K562 (cell line): Measurements from ENCODE around the gene CYB5D1. TPM values are rescaled to one million over a fixed set of nuclear protein-coding genes. Genes with fewer than 3 reads are reported as not detected.

Experiments
- ATAC-seq: fragments of 200-7000 bp; cut with Tn5 transposase; 3 replicates; pipeline ENCODE4 v1.9.1; 2020; ENCODE audit warnings: moderate library complexity
- BruUV-seq: library from RNA; stranded (reverse); fragments of 400-500 nt; replicated peaks from 2 replicates; lab custom pipeline; 2021; lab: Mats Ljungman, UMichigan
- CTCF ChIA-PET: fragments of 300-600 bp; formaldehyde crosslinking; extraction: SDS; loops from one replicate; lab custom pipeline; 2021; ENCODE audit warnings: low intra/inter-chr PET ratio; lab: Yijun Ruan, JAX
- POLR2A ChIA-PET: fragments of 300-600, 350-650 bp; sonication (Branson Sonifier 250); formaldehyde crosslinking; extraction: SDS; loops from one replicate; lab custom pipeline; 2021; ENCODE audit warnings: antibody characterized with exemption, inconsistent platforms; lab: Yijun Ruan, JAX
- DNase-seq, 4 experiments: peaks; one replicate each; pipeline versions ENCODE4 v3.0.0 to v3.0.0-alpha.2; 2011 to 2018; ENCODE audit warnings: low spot score in 3 of 4, mixed read lengths in 3 of 4; ENCODE audit errors: extremely low read depth in 1 of 4
- FAIRE-seq: peaks from 2 replicates; lab custom pipeline; 2011; peaks lifted over from hg19 to GRCh38; lab: Jason Lieb, UNC
- H2AFZ ChIP-seq: 2 replicates; pipeline ENCODE4 v1.6.0; 2011; ENCODE audit warnings: low read depth, low read length, control low read depth, inconsistent platforms
- H3K27ac ChIP-seq: fragments of 200-600 bp; 3 replicates; pipeline ENCODE4 v1.8.0; 2011; ENCODE audit warnings: low read depth, mild to moderate bottlenecking, control low read depth, inconsistent platforms, low read length, moderate library complexity, mixed read lengths; ENCODE audit errors: extremely low read depth
- H3K27me3 ChIP-seq, 2 experiments: fragments of 300-600 bp in 1 of 2; 2 replicates in 1 of 2; 3 replicates in 1 of 2; pipeline versions ENCODE4 v1.6.0 to v1.8.0; 2011; ENCODE audit warnings: inconsistent platforms in 2 of 2, low read length in 2 of 2, mild to moderate bottlenecking in 1 of 2, mixed read lengths in 1 of 2, moderate library complexity in 1 of 2; ENCODE audit not compliant: control insufficient read depth in 2 of 2, insufficient read depth in 2 of 2
- H3K36me3 ChIP-seq: fragments of 300-600 bp; 3 replicates; pipeline ENCODE4 v1.8.0; 2011; ENCODE audit warnings: mild to moderate bottlenecking, low read length, inconsistent platforms; ENCODE audit not compliant: control insufficient read depth, insufficient read depth
- H3K4me1 ChIP-seq, 2 experiments: fragments of 200-600 bp in 1 of 2; replicated peaks in 1 of 2; 2 replicates in 1 of 2; 3 replicates in 1 of 2; pipeline versions ENCODE4 v1.5.1 to v1.8.0; 2011; ENCODE audit warnings: inconsistent platforms in 2 of 2, low read length in 2 of 2, mild to moderate bottlenecking in 1 of 2, mixed read lengths in 1 of 2, moderate library complexity in 1 of 2; ENCODE audit not compliant: control insufficient read depth in 2 of 2, insufficient read depth in 2 of 2
- H3K4me2 ChIP-seq: 2 replicates; pipeline ENCODE4 v1.6.1; 2011; ENCODE audit warnings: low read length, control low read depth, inconsistent platforms, mixed read lengths; ENCODE audit not compliant: insufficient read depth
- H3K4me3 ChIP-seq: fragments of 200-600 bp; sonication (generic), shearing (Covaris generic); 2 replicates; pipeline ENCODE4 v1.5.1; 2016; ENCODE audit warnings: control low read depth, inconsistent platforms
- H3K79me2 ChIP-seq: fragments of 200-600 bp; 3 replicates; pipeline ENCODE4 v1.8.0; 2011; ENCODE audit warnings: low read length, inconsistent platforms; ENCODE audit not compliant: control insufficient read depth, insufficient read depth
- H3K9ac ChIP-seq, 2 experiments: 2 replicates each; pipeline versions ENCODE4 v1.6.0 to v1.6.1; 2011; ENCODE audit warnings: low read depth in 2 of 2, low read length in 2 of 2, control low read depth in 1 of 2, inconsistent platforms in 1 of 2, mild to moderate bottlenecking in 1 of 2, mixed read lengths in 1 of 2; ENCODE audit not compliant: insufficient read depth in 1 of 2
- H3K9me1 ChIP-seq: one replicate; pipeline ENCODE4 v1.6.0; 2011; ENCODE audit warnings: inconsistent platforms, mild to moderate bottlenecking, low read length, moderate library complexity; ENCODE audit not compliant: control insufficient read depth, insufficient read depth
- H3K9me3 ChIP-seq: replicated peaks from 2 replicates; pipeline ENCODE4 v1.5.1; 2011; ENCODE audit warnings: low read depth, low read length, inconsistent platforms; ENCODE audit not compliant: control insufficient read depth, insufficient read depth
- H4K20me1 ChIP-seq: replicated peaks from 2 replicates; pipeline ENCODE4 v1.6.1; 2011; ENCODE audit warnings: low read length, inconsistent platforms, mixed read lengths; ENCODE audit not compliant: control insufficient read depth, insufficient read depth
- ADNP ChIP-seq: fragments of 200-800 bp; sonication (Bioruptor generic); IDR thresholded peaks from 2 replicates; pipeline ENCODE4 v1.6.1; 2016; ENCODE audit warnings: missing genetic modification characterization, missing compliant biosample characterization
- CBFA2T2 ChIP-seq: fragments of 450-650 bp; conservative IDR thresholded peaks from 2 replicates; pipeline ENCODE4 v1.6.1; 2017; ENCODE audit warnings: mild to moderate bottlenecking
- CTBP1 ChIP-seq: fragments of 450-650 bp; IDR thresholded peaks from 2 replicates; pipeline ENCODE4 v1.6.1; 2016; ENCODE audit warnings: borderline replicate concordance
- HINFP ChIP-seq: fragments of 450-650 bp; conservative IDR thresholded peaks from 2 replicates; pipeline ENCODE4 v1.6.1; 2016; ENCODE audit warnings: missing genetic modification characterization, low read depth, mild to moderate bottlenecking, control low read depth, missing compliant biosample characterization
- NFIC ChIP-seq: fragments of 450-650 bp; IDR thresholded peaks from 2 replicates; pipeline ENCODE4 v1.6.1; 2017; ENCODE audit warnings: mild to moderate bottlenecking, inconsistent platforms
- TCF3 ChIP-seq: sonication (generic); formaldehyde crosslinking; IDR thresholded peaks from 2 replicates; pipeline ENCODE4 v1.4.0; 2020; ENCODE audit warnings: mild to moderate bottlenecking, missing genetic modification reagents
- U2AF1 ChIP-seq: fragments of 200-400 bp; formaldehyde crosslinking; optimal IDR thresholded peaks from 2 replicates; pipeline ENCODE3; 2017; ENCODE audit warnings: mild to moderate bottlenecking, low read depth, low read length, moderate library complexity
- WGBS: fragments of 100-300 bp; shearing (Covaris generic); methylation state at CpG from one replicate; pipeline ENCODE4 v1.1.6; 2016; ENCODE audit warnings: low coverage, mixed read lengths; ENCODE audit not compliant: insufficient coverage; ENCODE audit errors: missing lambda C conversion rate; 5-methylcytosine and 5-hydroxymethylcytosine counted together
- in situ Hi-C: fragments of 300-500 bp; cut with MboI; formaldehyde crosslinking; loops from 4 replicates; pipeline ENCODE4 v1.15.0; 2018; ENCODE audit warnings: inconsistent platforms, mixed read lengths
- intact Hi-C: fragments of 100-400 bp; cut with micrococcal nuclease; formaldehyde crosslinking; loops from 2 replicates; pipeline ENCODE4 v1.14.2; 2022
- polyA plus RNA-seq, 8 experiments: library from polyadenylated mRNA; depleted of rRNA in 4 of 8; stranded (reverse) in 5 of 8; unstranded in 3 of 8; fragments of >200 nt; fragmentation: Nextera tagmentation in 2 of 8; fragmentation: Illumina TruSeq in 1 of 8; extraction: Ambion mirVana in 2 of 8; extraction: Trizol in 1 of 8; gene quantifications; 2 replicates each; pipeline versions ENCODE4 v1.2.1 to v1.2.3, GENCODE V29; 2011 to 2014; ENCODE audit warnings: inconsistent platforms in 1 of 8, missing spikeins in 1 of 8
- total RNA-seq, 7 experiments: library from RNA; depleted of rRNA in 6 of 7; stranded (reverse); fragments of >200 nt in 6 of 7; fragmentation: Illumina TruSeq in 2 of 7; extraction: Trizol in 2 of 7; gene quantifications; 2 replicates each; pipeline versions ENCODE4 v1.2.1 to v1.2.3, GENCODE V29; 2011 to 2021; ENCODE audit warnings: low replicate concordance in 1 of 7

Gene CYB5D1
- total and polyA plus RNA-seq, 9 of the 15 experiments (the other 6 are each of a cell fraction or from before 2014, with no cell fraction given), result 2.4 to 7.9 (median 5.7) TPM

GRCh38 chr17:7824021-7824924 is 33.5 kb upstream of the CYB5D1 start:
- Histone ChIP-seq H3K9me1 (no peaks in the 10 kb centered on the region), H2AFZ (no peak overlapping the region), H3K27me3 (peaks cover 5 to 35% of the 10 kb centered on the region in 2 experiments), H3K27ac (no peak overlapping the region), H3K79me2 (no peaks in the 10 kb centered on the region), H3K4me2 (no peak overlapping the region), H3K4me1 (peaks cover 0 to 9% of the 10 kb centered on the region in 2 experiments; a peak in 2 of 5 replicates), H3K9ac (no peak overlapping the region), H3K4me3 (no peak overlapping the region), H3K9me3 (no peaks in the 10 kb centered on the region), H4K20me1 (no peaks in the 10 kb centered on the region), H3K36me3 (no peaks in the 10 kb centered on the region)
- ATAC-seq, result no peak
- WGBS, result 3% methylated on average over 9 of the region's 9 CpGs
- in situ Hi-C loops (no loop called here), intact Hi-C loops (loop anchor here (5.0 to 10.0 kb wide), 3 partner anchors 33 to 221 kb away; partner anchors contain the start of genes CYB5D1, NAA38 and TMEM88)
- TF ChIP-seq HINFP (no peak), ADNP (no peak), CBFA2T2 (0 out of 2 replicates have a peak, but pooled peaks have one; percentile 12), NFIC (peak; percentile 44; the same call in 1 of the 2 replicates), U2AF1 (no peak), TCF3 (CRISPR knock-in tag) (no peak), CTBP1 (peak; percentile 18; the same call in 1 of the 2 replicates)
- no TSS peak for BruUV-seq
- no peak for FAIRE-seq
- ChIA-PET CTCF (interaction anchor here (0.5 to 1.9 kb wide), 2 partner anchors 165 to 175 kb away, joined by 7 to 14 read pairs; no protein-coding TSS in a partner anchor), POLR2A (interaction anchor here (0.6 to 0.7 kb wide), 4 partner anchors 8 to 183 kb away, joined by 3 to 5 read pairs (median 4); no protein-coding TSS in a partner anchor)
- peak in 2 of 4 experiments; percentile 20 to 26 for DNase-seq
